Measurements from ENCODE around the gene UTP15.

UTP15 gene

DNA sequence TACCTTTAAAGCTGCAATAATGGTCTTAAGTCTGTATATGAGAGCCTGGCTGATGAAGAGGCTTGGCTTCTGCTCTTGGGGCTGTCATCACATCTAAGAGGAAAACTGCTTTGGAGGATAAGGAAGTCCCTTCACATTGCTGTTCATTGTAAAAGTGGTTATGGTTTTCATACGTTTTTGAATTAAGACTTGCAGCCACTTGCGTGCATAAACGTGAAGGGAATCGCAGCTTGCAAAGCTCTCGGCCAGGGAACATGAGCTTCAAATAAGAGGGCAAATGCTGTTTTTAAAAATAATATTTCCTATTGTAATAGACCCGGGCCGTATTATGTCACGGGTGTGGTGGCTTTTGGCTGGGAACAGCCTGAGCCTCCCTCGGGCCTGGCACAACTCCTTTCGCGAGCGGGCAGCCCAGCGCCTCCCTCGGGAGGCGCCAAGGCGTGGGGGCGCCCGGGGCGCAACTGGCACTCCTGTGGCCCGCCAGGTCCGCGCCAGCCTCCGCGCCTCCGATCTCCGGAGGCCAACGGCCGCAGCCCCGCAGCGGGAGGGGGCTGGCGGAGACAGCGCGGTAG is 59.9 kb downstream of the UTP15 start:
- Histone ChIP-seq H3K27me3 (ENCODE audit: insufficient read depth, low read depth, severe bottlenecking) (no peaks in the 10 kb centered on the region), H3K9me3 (ENCODE audit: severe bottlenecking) (no peaks in the 10 kb centered on the region), H3K36me3 (no peaks in the 10 kb centered on the region), H3K27ac (peak overlapping the region; percentile 82), H3K4me3 (ENCODE audit: low read depth, low read length) (peak overlapping the region; percentile 93)
- DNase-seq: no peak
- TF ChIP-seq, protein P1, sequence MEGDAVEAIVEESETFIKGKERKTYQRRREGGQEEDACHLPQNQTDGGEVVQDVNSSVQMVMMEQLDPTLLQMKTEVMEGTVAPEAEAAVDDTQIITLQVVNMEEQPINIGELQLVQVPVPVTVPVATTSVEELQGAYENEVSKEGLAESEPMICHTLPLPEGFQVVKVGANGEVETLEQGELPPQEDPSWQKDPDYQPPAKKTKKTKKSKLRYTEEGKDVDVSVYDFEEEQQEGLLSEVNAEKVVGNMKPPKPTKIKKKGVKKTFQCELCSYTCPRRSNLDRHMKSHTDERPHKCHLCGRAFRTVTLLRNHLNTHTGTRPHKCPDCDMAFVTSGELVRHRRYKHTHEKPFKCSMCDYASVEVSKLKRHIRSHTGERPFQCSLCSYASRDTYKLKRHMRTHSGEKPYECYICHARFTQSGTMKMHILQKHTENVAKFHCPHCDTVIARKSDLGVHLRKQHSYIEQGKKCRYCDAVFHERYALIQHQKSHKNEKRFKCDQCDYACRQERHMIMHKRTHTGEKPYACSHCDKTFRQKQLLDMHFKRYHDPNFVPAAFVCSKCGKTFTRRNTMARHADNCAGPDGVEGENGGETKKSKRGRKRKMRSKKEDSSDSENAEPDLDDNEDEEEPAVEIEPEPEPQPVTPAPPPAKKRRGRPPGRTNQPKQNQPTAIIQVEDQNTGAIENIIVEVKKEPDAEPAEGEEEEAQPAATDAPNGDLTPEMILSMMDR (IDR thresholded peaks at IDR 0.05; ENCODE audit: low read depth, low read length): no peak

GRCh38 chr5:73625944-73626811 is 60.6 kb downstream of the UTP15 start, which contains the start of gene ARHGEF28:
ARHGEF28 (plus strand) TSS chr5:73626196; CDS start chr5:73684852, 58,656 bp downstream.
- DNase-seq: peak; percentile 72
- TF ChIP-seq, protein P1 (IDR thresholded peaks at IDR 0.05; ENCODE audit: low read depth, low read length): no peak
- H3K4me3 ChIP-seq (ENCODE audit: low read depth, low read length): peak within 1 kb of the TSS; percentile 93
- peak within 1 kb of the TSS; percentile 82 for H3K27ac ChIP-seq
- H3K27me3 ChIP-seq (ENCODE audit: insufficient read depth, low read depth, severe bottlenecking): no peaks in the 10 kb centered on the region
- no peaks in the 10 kb centered on the region for H3K36me3 ChIP-seq
- H3K9me3 ChIP-seq (ENCODE audit: severe bottlenecking): no peaks in the 10 kb centered on the region

- Histone ChIP-seq H3K27me3 (ENCODE audit: insufficient read depth, low read depth, severe bottlenecking) (no peaks in the 10 kb centered on the region), H3K4me3 (ENCODE audit: low read depth, low read length) (peak overlapping the region; percentile 93), H3K36me3 (no peaks in the 10 kb centered on the region), H3K27ac (no peak overlapping the region; the same call in 1 of the 2 replicates), H3K9me3 (ENCODE audit: severe bottlenecking) (no peaks in the 10 kb centered on the region)
- TF ChIP-seq, protein P1 (IDR thresholded peaks at IDR 0.05; ENCODE audit: low read depth, low read length): no peak
- DNase-seq: no peak
Observed at GRCh38 chr5:73626814-73627313, 61.3 kb downstream of the UTP15 start.

GRCh38 chr5:73629456-73629855 is 63.9 kb downstream of the UTP15 start:
- H3K27me3 ChIP-seq (ENCODE audit: insufficient read depth, low read depth, severe bottlenecking): no peaks in the 10 kb centered on the region
- H3K9me3 ChIP-seq (ENCODE audit: severe bottlenecking): no peaks in the 10 kb centered on the region
- TF ChIP-seq, protein P1 (IDR thresholded peaks at IDR 0.05; ENCODE audit: low read depth, low read length): no peak
- no peak for DNase-seq
- H3K4me3 ChIP-seq (ENCODE audit: low read depth, low read length): no peak overlapping the region
- H3K27ac ChIP-seq: no peak overlapping the region
- no peaks in the 10 kb centered on the region for H3K36me3 ChIP-seq

- H3K27me3 ChIP-seq (ENCODE audit: insufficient read depth, low read depth, severe bottlenecking): no peaks in the 10 kb centered on the region
- TF ChIP-seq, protein P1 (IDR thresholded peaks at IDR 0.05; ENCODE audit: low read depth, low read length): no peak
- H3K4me3 ChIP-seq (ENCODE audit: low read depth, low read length): no peak overlapping the region
- DNase-seq: no peak
- H3K36me3 ChIP-seq: no peaks in the 10 kb centered on the region
- no peak overlapping the region for H3K27ac ChIP-seq
- H3K9me3 ChIP-seq (ENCODE audit: severe bottlenecking): no peaks in the 10 kb centered on the region
Observed at GRCh38 chr5:73630765-73631164, 65.2 kb downstream of the UTP15 start.

All from WERI-Rb-1 (cell line).